Right renal cortex interstitium (tissue), 3 donors: ENCODE data around the gene RPL6. TPM values are rescaled to one million over a fixed set of nuclear protein-coding genes. Genes with fewer than 3 reads are reported as not detected.
"Not testable (repeated sequence)": the region's sequence is repeated elsewhere in the genome, so short reads cannot be mapped to it uniquely, and the experiment has no call there.

ENCODE experiments used
- DNase-seq, 3 donors: peaks; one replicate each; pipeline ENCODE4 v3.0.0-alpha.2; 2013; ENCODE audit warnings: low read depth in 3 of 3, low spot score in 2 of 3
- polyA plus RNA-seq, 3 donors: library from polyadenylated mRNA; unstranded; fragments of 120-200 nt; gene quantifications; one replicate each; pipeline ENCODE4 v1.2.1, GENCODE V29; 2013; ENCODE audit not compliant: insufficient read length in 3 of 3

Gene RPL6
- polyA plus RNA-seq: 1,000 to 10,000 TPM; 2,445 to 2,563 (median 2,508) TPM

GRCh38 chr12:112409064-112409905 is at the start of gene RPL6:
TSS of gene RPL6 (minus strand) at chr12:112409605. CDS start at chr12:112408656, 949 bp downstream.
- DNase-seq: peak; percentile 82 to 88 (median 85)

GRCh38 chr12:112458751-112459150 is 49.3 kb upstream of the RPL6 start:
- no peak for DNase-seq

GRCh38 chr12:112458330-112458729 is 48.9 kb upstream of the RPL6 start:
- no peak for DNase-seq

GRCh38 chr12:112457142-112457541 is 47.7 kb upstream of the RPL6 start:
- DNase-seq: not testable (repeated sequence)

GRCh38 chr12:112456029-112456428 is 46.6 kb upstream of the RPL6 start:
- no peak for DNase-seq

GRCh38 chr12:112450725-112451124 is 41.3 kb upstream of the RPL6 start:
- DNase-seq: no peak

GRCh38 chr12:112448165-112448564 is 38.8 kb upstream of the RPL6 start:
- DNase-seq: not testable (repeated sequence)

GRCh38 chr12:112447106-112447505 is 37.7 kb upstream of the RPL6 start:
- no peak for DNase-seq

GRCh38 chr12:112446008-112446725 is 36.8 kb upstream of the RPL6 start:
- DNase-seq: no peak

GRCh38 chr12:112443916-112444315 is 34.5 kb upstream of the RPL6 start:
- no peak for DNase-seq

- DNase-seq: not testable (repeated sequence)
These were observed 31.2 kb upstream of the RPL6 start for GRCh38 chr12:112440653-112441052.

- no peak for DNase-seq
These were observed 30.4 kb upstream of the RPL6 start for GRCh38 chr12:112439769-112440168.

- DNase-seq: not testable (repeated sequence)
These were observed 29.2 kb upstream of the RPL6 start for GRCh38 chr12:112438645-112439044.

GRCh38 chr12:112433551-112433950 is 24.1 kb upstream of the RPL6 start:
- no peak for DNase-seq

GRCh38 chr12:112431965-112432364 is 22.6 kb upstream of the RPL6 start:
- no peak for DNase-seq

- no peak for DNase-seq
These were observed 21.5 kb upstream of the RPL6 start for GRCh38 chr12:112430929-112431328.

- no peak for DNase-seq
These were observed 18.4 kb upstream of the RPL6 start for GRCh38 chr12:112427760-112428159.

- no peak for DNase-seq
These were observed 16.4 kb upstream of the RPL6 start for GRCh38 chr12:112425582-112426382.

- DNase-seq: no peak
These were observed 14.7 kb upstream of the RPL6 start for GRCh38 chr12:112424126-112424525.

- no peak for DNase-seq
These were observed 13.1 kb upstream of the RPL6 start for GRCh38 chr12:112422531-112422930.

GRCh38 chr12:112421363-112421762 is 12.0 kb upstream of the RPL6 start:
- no peak for DNase-seq
